Heart right ventricle (tissue), 16 donors: ENCODE data around the gene BCL2. TPM values are rescaled to one million over a fixed set of nuclear protein-coding genes. Genes with fewer than 3 reads are reported as not detected.
A peak's percentile ranks its signal among the peaks of the same experiment; 100 is the strongest.

Source experiments
- ATAC-seq, 8 donors: fragments of 200-7000 bp; cut with Tn5 transposase; one replicate each; pipeline ENCODE4 v1.9.1; 2020; ENCODE audit warnings: mild to moderate bottlenecking in 8 of 8, moderate library complexity in 8 of 8, moderate number of reproducible peaks in 1 of 8
- DNase-seq, 2 donors: peaks; one replicate each; pipeline ENCODE4 v3.0.0-alpha.2; 2020
- H3K27ac ChIP-seq, 10 donors: fragments of 200-600 bp; sonication (generic) in 2 of 10; one replicate each; pipeline versions ENCODE4 v1.5.0 to v1.8.0; 2020 to 2022; ENCODE audit warnings: mild to moderate bottlenecking in 3 of 10
- H3K27me3 ChIP-seq, 7 donors: fragments of 200-600 bp; one replicate each; pipeline ENCODE4 v1.8.0; 2021 to 2022; ENCODE audit warnings: mild to moderate bottlenecking in 2 of 7
- H3K36me3 ChIP-seq, 9 donors: fragments of 200-600 bp; sonication (generic) in 1 of 9; one replicate each; pipeline versions ENCODE4 v1.5.0 to v1.8.0; 2020 to 2022; ENCODE audit warnings: mild to moderate bottlenecking in 2 of 9
- H3K4me1 ChIP-seq, 9 donors: fragments of 200-600 bp; sonication (generic) in 1 of 9; one replicate each; pipeline versions ENCODE4 v1.5.0 to v1.8.0; 2020 to 2022; ENCODE audit warnings: mild to moderate bottlenecking in 4 of 9
- H3K4me3 ChIP-seq, 10 donors: fragments of 200-600 bp; sonication (generic) in 2 of 10; one replicate each; pipeline versions ENCODE4 v1.5.0 to v1.8.0; 2020 to 2022; ENCODE audit warnings: mild to moderate bottlenecking in 7 of 10, moderate library complexity in 2 of 10
- H3K9me3 ChIP-seq, 11 donors: fragments of 200-600 bp in 10 of 11; sonication (generic) in 2 of 11; one replicate each; pipeline versions ENCODE4 v1.5.0 to v1.8.0; 2013 to 2022; ENCODE audit warnings: mild to moderate bottlenecking in 2 of 11, control low read depth in 1 of 11, moderate library complexity in 1 of 11
- CTCF ChIP-seq, 9 donors: fragments of 200-600 bp; sonication (generic) in 2 of 9; IDR thresholded peaks; one replicate each; pipeline versions ENCODE4 v1.5.0 to v1.8.0; 2021 to 2022; ENCODE audit warnings: antibody characterized with exemption in 9 of 9, mild to moderate bottlenecking in 5 of 9, moderate library complexity in 1 of 9
- WGBS, 2 donors: extraction: QIAGEN DNeasy Blood & Tissue Kit; methylation state at CpG; one replicate each; pipeline ENCODE4 v1.1.7; 2013; ENCODE audit warnings: inconsistent platforms in 1 of 2; 5-methylcytosine and 5-hydroxymethylcytosine counted together
- intact Hi-C, 10 donors: fragments of 100-400 bp; cut with DNase I; formaldehyde crosslinking; loops; one replicate each; pipeline versions ENCODE4 v1.11.1 to v1.14.2; 2022
- polyA plus RNA-seq, 2 donors: library from polyadenylated mRNA; stranded (reverse); fragments of 200-250 nt; gene quantifications; one replicate each; pipeline ENCODE4 v1.2.3, GENCODE V29; 2013
- total RNA-seq, 10 donors: library from RNA; stranded (reverse); fragmentation: NEBNext Ultra II Directional in 3 of 10; extraction: Animal tissue kit (Norgen Biotek cat#: 25700) in 3 of 10; gene quantifications; one replicate each; pipeline versions ENCODE4 v1.2.1 to v1.2.4, GENCODE V29; 2021 to 2023
- donor health status: Arrhythmogenic right ventricular cardiomyopathy.
- donor health status: ischemic (EF 13 %, LVEDD 7.1; RV severe dilation, severe dysfunction).
- donor health status: healthy with polysubstance abuse.
- donor health status: DM: no; HTN: yes; CAD: no.
- donor health status: DM: no; HTN: no; CAD: no.
- donor health status: ischemic (EF 25% LVEDD 6.9; RV normal size, moderate dysfunction).
- donor health status: ischemic (EF 25% LVEDD 5.7; RV mildly dilated, moderate dysfunction).
- donor health status: healthy.
- donor health status: DM: yes; HTN: yes; CAD: no.
- donor health status: Ischemic cardiomyopathy.
- donor health status: ischemic (EF 35%, LVEDD 5.7; RV mildly dilated, moderate dysfunction).
- donor health status: nonischemic (EF 11% LVEDD 7.7; RV severe dilation, severe dysfunction).
- donor health status: DM: yes; HTN: yes; CAD: no.
- donor health status: PGD.
- donor health status: ischemic (EF 29% LVEDD 5.4; RV normal size, mild dysfunction).
- donor health status: nonischemic (EF 23%, LVEDD 6.1; RV moderate dilation, normal function).

Gene BCL2
- total and polyA plus RNA-seq, 12 donors, result 1.5 to 23.1 (median 9.6) TPM

- Histone ChIP-seq H3K27me3 (no peaks in the 10 kb centered on the region), H3K4me1 (peaks cover 0 to 78% (median 58%) of the 10 kb centered on the region in 9 donors), H3K4me3 (no peak overlapping the region), H3K9me3 (no peaks in the 10 kb centered on the region), H3K36me3 (no peaks in the 10 kb centered on the region), H3K27ac (peak overlapping the region in 3 of 10 donors; percentile 16 to 39 (median 35))
- DNase-seq, result no peak
- TF ChIP-seq CTCF (IDR thresholded peaks at IDR 0.05), result no peak
- peak in 3 of 8 donors; percentile 21 to 56 (median 39) for ATAC-seq
- WGBS, 2 donors, result 64 to 67% methylated on average over 11 of the region's 11 CpGs
- intact Hi-C loops, result loop anchor here in 2 of 10 donors (10.0 kb wide), 1 partner anchor 119 kb away; no protein-coding TSS in a partner anchor
Observed at GRCh38 chr18:63143330-63143771, 176.2 kb downstream of the BCL2 start.

- Histone ChIP-seq H3K27ac (peak overlapping the region in 3 of 10 donors; percentile 16 to 39 (median 35)), H3K4me3 (no peak overlapping the region), H3K9me3 (no peaks in the 10 kb centered on the region), H3K4me1 (peaks cover 0 to 78% (median 64%) of the 10 kb centered on the region in 9 donors), H3K36me3 (no peaks in the 10 kb centered on the region), H3K27me3 (no peaks in the 10 kb centered on the region)
- TF ChIP-seq CTCF (IDR thresholded peaks at IDR 0.05), result no peak
- 62 to 69% methylated on average over 9 of the region's 9 CpGs for WGBS, 2 donors
- intact Hi-C loops, result loop anchor here in 2 of 10 donors (10.0 kb wide), 1 partner anchor 118 kb away; no protein-coding TSS in a partner anchor
- DNase-seq (no peak), ATAC-seq (no peak)
Observed at GRCh38 chr18:63142594-63143225, 176.9 kb downstream of the BCL2 start.

GRCh38 chr18:63141778-63142176 is 177.8 kb downstream of the BCL2 start:
- no peak for ATAC-seq
- Histone ChIP-seq H3K27me3 (no peaks in the 10 kb centered on the region), H3K27ac (no peak overlapping the region), H3K4me3 (no peak overlapping the region), H3K4me1 (peaks cover 0 to 81% (median 68%) of the 10 kb centered on the region in 9 donors), H3K9me3 (no peaks in the 10 kb centered on the region), H3K36me3 (no peaks in the 10 kb centered on the region)
- no peak for TF ChIP-seq CTCF (IDR thresholded peaks at IDR 0.05)
- DNase-seq, result no peak
- 72% methylated on average over 10 of the region's 10 CpGs for WGBS, 2 donors
- intact Hi-C loops, result loop anchor here in 2 of 10 donors (10.0 kb wide), 1 partner anchor 117 kb away; no protein-coding TSS in a partner anchor

- WGBS, 2 donors, result 96% methylated on average over 13 of the region's 13 CpGs
Observed at GRCh38 chr18:63140997-63141777, 178.4 kb downstream of the BCL2 start.

More at GRCh38 chr18:63140997-63141777, 178.4 kb downstream of the BCL2 start:
- H3K27ac ChIP-seq, result no peak overlapping the region
- no peak overlapping the region for H3K4me3 ChIP-seq
- peaks cover 0 to 76% (median 65%) of the 10 kb centered on the region in 9 donors for H3K4me1 ChIP-seq
- intact Hi-C loops, result loop anchor here in 2 of 10 donors (10.0 kb wide), 1 partner anchor 116 kb away; no protein-coding TSS in a partner anchor
- no peaks in the 10 kb centered on the region for H3K9me3 ChIP-seq
- ATAC-seq (no peak), DNase-seq (no peak)
- no peak for TF ChIP-seq CTCF (IDR thresholded peaks at IDR 0.05)
- no peaks in the 10 kb centered on the region for H3K27me3 ChIP-seq
- no peaks in the 10 kb centered on the region for H3K36me3 ChIP-seq
